Spinal cord (tissue), 10 donors: ENCODE measurements around the gene ABHD6. TPM values are rescaled to one million over a fixed set of nuclear protein-coding genes. Genes with fewer than 3 reads are reported as not detected.

Experiments
- DNase-seq, 6 donors: peaks; one replicate each; pipeline versions ENCODE4 v3.0.0 to v3.0.0-alpha.2; 2013 to 2015; ENCODE audit warnings: low spot score in 6 of 6, low read depth in 4 of 6
- H3K27ac ChIP-seq: one replicate; pipeline ENCODE4 v1.5.1; 2013; ENCODE audit warnings: low read depth, low read length, control low read depth
- H3K27me3 ChIP-seq: one replicate; pipeline ENCODE4 v1.6.1; 2013; ENCODE audit warnings: low read length; ENCODE audit not compliant: control insufficient read depth, insufficient read depth
- H3K36me3 ChIP-seq: one replicate; pipeline ENCODE4 v1.6.1; 2013; ENCODE audit warnings: low read length; ENCODE audit not compliant: control insufficient read depth, insufficient read depth
- H3K4me1 ChIP-seq: one replicate; pipeline ENCODE4 v1.6.1; 2013; ENCODE audit warnings: low read length; ENCODE audit not compliant: control insufficient read depth, insufficient read depth
- H3K4me3 ChIP-seq: one replicate; pipeline ENCODE4 v1.5.1; 2013; ENCODE audit warnings: low read depth, low read length, control low read depth
- H3K9me3 ChIP-seq: one replicate; pipeline ENCODE4 v1.6.1; 2013; ENCODE audit warnings: low read length; ENCODE audit not compliant: control insufficient read depth, insufficient read depth
- WGBS: methylation state at CpG from one replicate; pipeline ENCODE4 v1.1.5; 2013; ENCODE audit warnings: missing lambda C conversion rate; ENCODE audit not compliant: insufficient coverage; 5-methylcytosine and 5-hydroxymethylcytosine counted together
- polyA plus RNA-seq, 2 donors: library from polyadenylated mRNA; unstranded; fragments of 120-200 nt; gene quantifications; one replicate each; pipeline ENCODE4 v1.2.1, GENCODE V29; 2013; ENCODE audit not compliant: insufficient read length in 2 of 2
- total RNA-seq, 2 donors: library from RNA; depleted of rRNA in 1 of 2; stranded (reverse); fragments of 120-200 nt in 1 of 2; fragments of >200 nt in 1 of 2; gene quantifications; one replicate each; pipeline versions ENCODE4 v1.2.3 to v1.2.4, GENCODE V29; 2013 to 2014
- donor health status: healthy.

ABHD6 gene
- total and polyA plus RNA-seq, 4 donors = 21.5 to 22.9 (median 22.3) TPM

DNA sequence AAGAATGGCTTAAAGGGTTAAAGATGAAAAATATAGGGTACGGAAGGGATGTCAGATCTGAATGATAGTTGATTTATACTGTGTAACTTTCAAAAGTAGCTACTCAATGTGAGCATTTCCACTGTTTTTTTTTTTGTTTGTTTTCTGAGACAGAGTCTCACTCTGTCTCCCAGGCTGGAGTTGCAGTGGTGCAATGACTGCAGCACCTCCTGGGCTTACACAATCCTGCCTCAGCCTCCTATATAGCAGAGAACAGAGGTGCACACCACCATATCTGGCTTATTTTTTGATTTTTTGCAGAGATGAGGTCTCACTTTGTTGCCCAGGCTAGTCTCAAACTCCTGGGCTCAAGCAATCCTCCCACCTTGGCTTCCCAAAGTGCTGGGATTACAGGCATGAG is 85.2 kb downstream of the ABHD6 start:
- Histone ChIP-seq H3K4me1 (no peaks in the 10 kb centered on the region), H3K27me3 (no peaks in the 10 kb centered on the region), H3K4me3 (no peak overlapping the region), H3K9me3 (no peaks in the 10 kb centered on the region), H3K36me3 (peaks cover 15% of the 10 kb centered on the region), H3K27ac (no peak overlapping the region)
- no CpG with 5 or more reads among the region's 1 CpG for WGBS
- no peak for DNase-seq

DNA sequence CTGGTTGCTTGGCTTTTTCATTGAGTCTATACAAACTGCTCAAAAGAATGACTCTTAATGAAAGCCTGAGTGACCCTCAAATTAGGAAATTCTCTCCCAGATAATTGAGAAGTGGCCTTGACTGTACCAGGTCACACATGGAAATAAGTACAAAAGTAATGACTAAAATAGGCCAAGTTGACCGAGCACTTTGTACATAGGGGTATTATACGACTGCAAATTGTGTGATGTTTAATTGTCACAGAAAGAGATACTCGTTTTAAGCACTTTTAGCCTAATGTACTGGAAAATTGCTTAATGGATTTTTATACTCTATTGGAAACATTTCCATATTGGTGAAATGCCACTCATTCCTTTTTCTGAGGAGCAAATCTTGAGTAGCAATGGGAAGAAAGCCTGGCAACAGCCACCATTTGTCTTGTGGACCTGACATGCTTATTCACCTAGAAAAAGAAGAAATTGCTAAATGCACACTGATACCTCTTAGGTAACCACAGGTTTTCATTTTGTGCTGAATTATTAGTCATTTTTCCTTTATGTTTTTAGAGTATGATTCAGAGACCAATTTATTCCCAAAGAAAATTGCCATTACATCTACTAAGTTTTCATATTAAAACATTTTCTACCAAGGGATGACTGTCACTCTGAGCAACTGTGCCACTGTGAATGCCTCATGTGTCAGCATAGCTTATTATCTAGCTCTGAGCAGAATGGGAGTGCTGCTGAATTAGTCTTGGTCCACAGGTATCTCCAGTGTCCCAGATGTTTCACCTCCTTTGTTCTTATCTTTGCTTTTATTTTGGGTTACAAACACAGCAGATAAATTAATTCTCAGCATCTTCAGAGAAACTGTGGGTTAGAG is 86.2 kb downstream of the ABHD6 start:
- WGBS = no CpG with 5 or more reads among the region's 3 CpGs
- Histone ChIP-seq H3K27ac (no peak overlapping the region), H3K4me1 (no peaks in the 10 kb centered on the region)

DNA sequence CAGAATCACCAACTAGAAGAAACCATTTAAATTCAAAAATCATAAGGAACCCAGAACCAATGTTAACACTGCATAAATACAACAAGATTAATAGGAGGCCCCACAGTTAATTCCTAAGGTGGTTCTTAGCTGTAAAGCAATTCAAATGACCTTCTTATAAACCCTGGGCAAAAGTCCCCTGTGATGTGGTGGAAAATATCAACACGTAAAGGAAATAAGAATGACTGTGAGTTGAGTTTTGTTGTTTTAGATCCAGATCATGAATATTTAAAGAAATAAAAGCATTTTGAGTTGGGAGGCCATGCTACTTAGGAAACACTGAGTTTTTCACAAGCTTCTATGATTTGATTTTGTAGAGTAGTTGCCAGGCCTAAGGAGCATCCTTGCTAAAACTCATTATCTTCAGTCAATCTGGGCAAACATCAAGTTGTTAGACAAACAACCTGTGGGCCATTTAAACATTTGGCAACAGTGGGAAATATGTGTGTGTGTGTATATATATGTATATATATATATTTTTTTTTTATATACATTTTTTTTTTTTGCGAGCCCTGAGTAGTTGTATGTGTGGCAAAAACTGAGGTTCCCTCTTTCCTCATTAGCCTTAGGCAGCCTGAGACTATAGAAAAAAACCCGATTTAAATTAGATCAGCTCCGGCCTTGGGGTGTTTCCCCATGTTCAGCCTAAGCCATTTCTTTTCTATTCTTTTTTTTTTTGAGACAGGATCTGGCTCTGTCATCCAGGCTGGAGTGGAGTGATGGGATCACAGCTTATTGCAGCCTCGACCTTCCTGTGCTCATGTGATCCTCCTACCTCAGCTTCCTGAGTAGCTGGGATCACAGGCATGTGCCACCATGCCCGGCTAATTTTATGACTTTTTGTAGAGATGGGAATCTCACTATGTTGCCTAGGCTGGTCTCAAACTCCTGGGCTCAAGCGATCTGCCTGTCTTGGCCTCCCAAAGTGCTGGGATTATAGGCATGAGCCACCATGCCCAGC is 87.1 kb downstream of the ABHD6 start:
- Histone ChIP-seq H3K27ac (no peak overlapping the region), H3K27me3 (no peaks in the 10 kb centered on the region), H3K36me3 (peaks cover 2% of the 10 kb centered on the region), H3K4me1 (no peaks in the 10 kb centered on the region), H3K4me3 (no peak overlapping the region), H3K9me3 (no peaks in the 10 kb centered on the region)
- 86% methylated on average over 4 of the region's 7 CpGs for WGBS
- no peak for DNase-seq

More for the DNA sequence above, 86.2 kb downstream of the ABHD6 start:
- Histone ChIP-seq H3K36me3 (peaks cover 7% of the 10 kb centered on the region), H3K4me3 (no peak overlapping the region), H3K27me3 (no peaks in the 10 kb centered on the region), H3K9me3 (no peaks in the 10 kb centered on the region)
- DNase-seq = peak in 1 of 6 donors; percentile 49

DNA sequence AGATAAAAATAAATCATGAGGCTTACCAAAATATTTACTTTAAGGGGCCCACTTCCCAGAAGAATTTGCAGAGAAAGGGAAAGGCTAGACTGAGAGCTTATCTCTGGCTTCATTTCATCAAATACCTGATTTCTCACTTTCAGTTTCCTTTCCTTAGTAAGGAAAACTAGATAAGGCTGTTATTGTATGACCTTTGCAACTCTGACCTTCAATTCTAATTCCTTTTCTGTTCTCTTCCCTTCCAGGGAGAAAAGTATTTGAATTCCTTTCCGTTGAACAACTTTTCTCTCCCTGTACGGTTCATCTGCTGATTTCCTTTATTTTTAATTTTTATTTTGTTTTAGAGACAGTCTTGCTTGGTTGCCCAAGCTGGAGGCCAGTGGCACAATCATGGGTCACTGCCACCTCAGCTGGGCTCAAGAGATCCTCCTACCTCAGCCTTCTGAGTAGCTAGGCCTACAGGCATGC is 88.0 kb downstream of the ABHD6 start:
- Histone ChIP-seq H3K36me3 (peaks cover 2% of the 10 kb centered on the region), H3K27ac (no peak overlapping the region), H3K27me3 (no peaks in the 10 kb centered on the region), H3K9me3 (no peaks in the 10 kb centered on the region), H3K4me1 (no peaks in the 10 kb centered on the region), H3K4me3 (no peak overlapping the region)
- WGBS = no CpG with 5 or more reads among the region's 2 CpGs
- DNase-seq = no peak

DNA sequence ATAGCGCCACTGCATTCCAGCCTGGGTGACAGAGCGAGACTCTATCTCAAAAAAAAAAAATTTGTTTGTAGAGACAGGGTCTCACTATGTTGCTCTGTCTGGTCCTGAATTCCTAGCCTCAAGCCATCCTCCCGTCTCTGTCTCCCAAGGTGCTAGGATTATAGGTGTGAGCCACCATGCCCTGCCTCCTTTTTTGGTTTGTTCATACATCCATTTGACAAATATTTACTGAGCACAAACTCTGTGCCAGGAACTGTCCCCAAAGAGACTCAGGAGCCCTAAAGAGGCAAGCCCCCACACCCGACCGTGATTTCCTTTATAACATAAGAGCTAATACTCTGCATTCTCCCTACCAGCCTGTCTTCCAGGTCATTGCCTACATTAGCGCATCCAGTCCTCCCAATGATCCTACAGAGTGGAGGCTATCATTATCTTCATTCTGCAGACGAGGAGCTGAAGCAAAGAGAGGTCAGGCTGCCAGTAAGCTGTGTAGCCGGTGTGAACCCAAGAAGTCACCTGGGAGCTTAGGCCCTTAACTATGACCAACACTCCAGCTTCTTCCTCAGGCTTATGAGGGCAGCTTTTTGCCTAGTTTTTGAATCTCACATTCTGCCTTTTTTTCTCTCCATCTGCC is 88.8 kb downstream of the ABHD6 start:
- H3K4me1 ChIP-seq = no peaks in the 10 kb centered on the region
- peaks cover 2% of the 10 kb centered on the region for H3K36me3 ChIP-seq
- no peak for DNase-seq
- no peaks in the 10 kb centered on the region for H3K27me3 ChIP-seq
- H3K9me3 ChIP-seq = no peaks in the 10 kb centered on the region
- WGBS = 76% methylated on average over 3 of the region's 8 CpGs
- H3K4me3 ChIP-seq = no peak overlapping the region
- H3K27ac ChIP-seq = no peak overlapping the region

DNA sequence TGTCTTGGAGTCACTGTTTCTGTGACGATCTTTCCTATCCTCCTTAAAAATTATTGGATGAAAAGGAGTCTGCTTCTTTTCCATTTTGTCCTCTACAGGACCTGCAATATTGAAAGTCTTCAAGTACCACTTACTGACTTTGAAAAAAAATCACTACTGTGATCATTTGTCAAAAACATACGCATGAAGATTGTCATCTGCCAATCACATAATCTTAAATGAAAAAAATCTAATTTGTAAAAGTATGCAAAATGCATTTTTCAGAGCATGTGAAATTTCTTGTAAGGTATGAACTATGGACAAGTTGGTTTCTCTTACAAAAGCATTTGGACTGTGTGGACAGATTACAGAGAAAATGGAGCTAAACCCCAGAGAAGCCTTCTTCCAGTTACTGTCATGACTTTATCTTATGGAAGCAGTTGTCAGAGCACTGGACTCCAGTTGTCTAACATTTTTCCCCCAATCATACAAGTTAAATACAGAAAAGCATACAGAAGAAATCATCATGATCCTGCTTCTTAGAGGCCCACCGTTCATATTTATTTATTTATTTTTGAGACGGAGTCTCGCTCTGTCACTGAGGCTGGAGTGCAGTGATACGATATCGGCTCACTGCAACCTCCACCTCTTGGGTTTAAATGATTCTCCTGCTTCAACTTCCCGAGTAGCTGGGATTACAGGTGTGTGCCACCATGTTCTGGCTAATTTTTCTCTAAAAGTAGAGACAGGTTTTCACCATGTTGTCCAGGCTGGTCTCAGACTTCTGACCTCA is 91.7 kb downstream of the ABHD6 start:
- Histone ChIP-seq H3K36me3 (no peaks in the 10 kb centered on the region), H3K4me1 (peaks cover 10% of the 10 kb centered on the region), H3K4me3 (no peak overlapping the region), H3K9me3 (no peaks in the 10 kb centered on the region), H3K27me3 (no peaks in the 10 kb centered on the region), H3K27ac (no peak overlapping the region)
- 94% methylated on average over 6 of the region's 8 CpGs for WGBS
- no peak for DNase-seq

DNA sequence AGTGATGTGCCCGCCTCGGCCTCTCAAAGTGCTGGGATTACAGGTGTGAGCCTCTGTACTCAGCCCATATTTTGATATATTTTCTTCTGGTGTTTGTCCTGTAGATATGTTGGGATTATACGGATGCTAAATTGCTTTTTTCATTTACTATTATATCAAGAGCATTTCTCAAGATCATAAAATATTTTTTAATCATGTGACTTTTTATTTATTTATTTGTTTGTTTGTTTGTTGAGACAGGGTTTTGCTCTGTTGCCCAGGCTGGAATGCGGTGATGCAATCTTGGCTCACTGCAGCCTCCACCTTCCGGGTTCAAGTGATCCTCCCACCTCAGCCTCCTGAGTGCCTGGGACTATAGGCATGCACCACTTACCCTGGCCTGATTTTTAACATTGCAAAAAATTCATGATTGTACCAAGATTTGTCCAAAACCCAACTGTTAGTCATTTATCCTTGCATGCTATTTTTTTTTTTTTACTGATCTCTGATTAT is 92.4 kb downstream of the ABHD6 start:
- 100% methylated on average over 2 of the region's 5 CpGs for WGBS
- Histone ChIP-seq H3K9me3 (no peaks in the 10 kb centered on the region), H3K36me3 (no peaks in the 10 kb centered on the region), H3K4me3 (no peak overlapping the region), H3K27me3 (no peaks in the 10 kb centered on the region), H3K27ac (no peak overlapping the region), H3K4me1 (peaks cover 13% of the 10 kb centered on the region)
- no peak for DNase-seq

DNA sequence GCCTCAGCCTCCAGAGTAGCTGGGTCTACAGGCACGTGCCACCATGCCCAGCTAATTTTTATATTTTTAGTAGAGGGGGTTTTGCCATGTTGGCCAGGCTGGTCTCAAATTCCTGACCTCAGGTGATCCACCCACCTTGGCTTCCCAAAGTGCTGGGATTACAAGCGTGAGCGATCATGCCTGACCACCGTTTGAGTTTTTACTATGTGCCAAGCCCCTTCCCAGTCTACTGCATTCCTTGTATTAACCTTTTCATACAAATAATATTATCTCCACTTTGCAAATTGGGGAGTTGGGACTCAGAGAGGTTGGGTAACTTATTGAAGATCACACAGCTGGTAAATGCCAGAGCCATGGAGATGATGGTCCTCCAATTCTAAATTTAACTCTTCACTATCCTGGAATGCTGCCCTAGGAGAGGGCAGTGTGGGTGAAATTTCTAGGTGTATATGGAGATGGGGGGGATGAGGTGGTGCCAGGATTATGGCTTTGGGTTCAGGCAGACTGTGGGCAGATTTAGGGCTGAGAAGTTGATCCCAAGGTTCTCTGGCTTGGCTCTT is 94.1 kb downstream of the ABHD6 start:
- Histone ChIP-seq H3K27me3 (no peaks in the 10 kb centered on the region), H3K4me3 (no peak overlapping the region), H3K36me3 (no peaks in the 10 kb centered on the region), H3K27ac (no peak overlapping the region), H3K4me1 (peaks cover 15% of the 10 kb centered on the region), H3K9me3 (no peaks in the 10 kb centered on the region)
- 80% methylated on average over 1 of the region's 4 CpGs for WGBS
- DNase-seq = no peak
